Measurements from ENCODE around the gene ITLN2.
"Not testable (repeated sequence)": the region's sequence is repeated elsewhere in the genome, so short reads cannot be mapped to it uniquely, and the experiment has no call there.

Gene ITLN2

DNA sequence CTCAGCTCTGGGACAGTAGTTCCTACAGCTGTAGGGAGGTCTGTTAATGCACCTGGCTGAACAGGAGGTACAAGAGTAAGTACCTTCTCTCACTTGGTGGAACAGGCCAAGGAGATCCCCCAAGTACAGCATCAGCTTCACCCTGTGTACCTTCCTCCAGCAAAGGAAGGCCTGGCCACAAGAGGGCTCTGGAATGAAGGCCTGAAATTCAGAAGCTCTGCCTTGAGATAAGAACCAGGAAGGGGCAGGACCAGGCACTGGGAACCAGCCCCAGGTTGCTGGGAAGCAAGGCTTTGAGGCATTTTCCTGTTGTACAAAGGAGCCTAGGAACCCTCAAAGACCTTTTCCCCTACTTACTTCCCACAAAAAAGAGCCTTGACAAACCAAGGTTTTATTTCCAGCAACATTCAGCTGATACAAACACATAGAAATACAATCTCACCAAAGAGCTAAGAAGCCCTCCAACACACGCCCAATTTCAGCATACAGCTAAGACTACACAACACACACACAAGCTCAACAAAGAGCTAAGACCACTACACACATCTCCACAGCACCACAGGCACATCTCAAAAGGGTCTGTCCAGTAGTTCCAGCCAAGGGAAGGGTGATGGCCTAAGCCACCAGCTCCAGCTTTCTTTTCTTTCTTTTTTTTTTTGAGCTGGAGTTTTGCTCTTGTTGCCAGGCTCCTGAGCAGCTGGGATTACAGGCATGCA, 42.9 kb upstream of the ITLN2 start:
- no peak for DNase-seq (ENCODE audit: low spot score)
- H4K91ac ChIP-seq (ENCODE audit: low read depth, low read length, poor library complexity), result no peak overlapping the region
- no peak overlapping the region for H3K4me2 ChIP-seq (ENCODE audit: insufficient read depth, low read length, poor library complexity, severe bottlenecking)
- H3K4me3 ChIP-seq (ENCODE audit: low read length in 2 of 2), result no peak overlapping the region
- H3K4ac ChIP-seq (ENCODE audit: low read length), result no peak overlapping the region
- H3K9ac ChIP-seq (ENCODE audit: low read depth, low read length, poor library complexity), result no peak overlapping the region
- H3K27ac ChIP-seq (replicated peaks; ENCODE audit: low read length), result no peak overlapping the region
- no CpG with 5 or more reads among the region's 1 CpG for WGBS, 2 donors (ENCODE audit: extremely low coverage in 2 of 2, insufficient read length in 2 of 2, insufficient replicate concordance in 1 of 2)
- H3K27me3 ChIP-seq (ENCODE audit: control insufficient read depth in 3 of 3, insufficient read depth in 3 of 3, low read depth in 1 of 3, low read length in 3 of 3), result no peaks in the 10 kb centered on the region
- no peak overlapping the region for H4K8ac ChIP-seq (ENCODE audit: low read depth, low read length)
- no peak overlapping the region for H3K18ac ChIP-seq (ENCODE audit: low read length)
- H3K36me3 ChIP-seq (replicated peaks in 1 of 2; ENCODE audit: control insufficient read depth in 2 of 2, insufficient read depth in 2 of 2, low read length in 2 of 2), result peaks cover 0 to 29% of the 10 kb centered on the region in 2 donors
- H3K4me1 ChIP-seq (ENCODE audit: control insufficient read depth in 2 of 2, insufficient read depth in 1 of 2, low read depth in 1 of 2, low read length in 2 of 2), result no peaks in the 10 kb centered on the region
- no peak overlapping the region for H2AK5ac ChIP-seq (ENCODE audit: low read depth, low read length)
- no peak overlapping the region for H2BK5ac ChIP-seq (ENCODE audit: low read length)
- H3K23ac ChIP-seq (ENCODE audit: low read depth, low read length, poor library complexity), result no peak overlapping the region
- H2BK15ac ChIP-seq (ENCODE audit: low read length), result no peak overlapping the region
- no peak overlapping the region for H3K14ac ChIP-seq (ENCODE audit: low read length)
- H2BK120ac ChIP-seq (ENCODE audit: low read depth, low read length), result no peak overlapping the region
- H3K9me3 ChIP-seq (replicated peaks in 1 of 2; ENCODE audit: control insufficient read depth in 2 of 2, insufficient read depth in 1 of 2, low read depth in 1 of 2, low read length in 2 of 2), result no peaks in the 10 kb centered on the region
- H2BK12ac ChIP-seq (ENCODE audit: low read length), result no peak overlapping the region
- no peaks in the 10 kb centered on the region for H3K79me1 ChIP-seq (ENCODE audit: low read depth, low read length)
- H2AFZ ChIP-seq (ENCODE audit: low read length), result peak overlapping the region; percentile 50

DNA sequence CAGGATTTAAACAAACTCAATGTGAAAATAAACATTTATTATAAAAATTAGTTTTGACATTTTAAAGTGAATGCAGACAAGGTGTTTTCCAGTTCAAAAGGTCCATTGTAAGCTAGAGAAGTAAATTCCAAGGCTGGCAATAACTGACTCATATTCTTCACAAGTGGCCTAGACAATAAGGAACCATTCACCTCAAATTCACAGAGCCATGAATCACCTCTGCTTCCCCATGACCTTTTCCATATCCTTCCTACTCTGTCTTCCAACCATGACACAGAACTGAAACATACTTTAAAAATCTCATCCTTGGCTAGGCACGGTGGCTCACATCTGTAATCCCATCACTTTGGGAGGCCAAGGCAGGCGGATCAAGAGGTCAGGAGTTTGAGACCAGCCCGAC, 41.6 kb upstream of the ITLN2 start:
- Histone ChIP-seq H4K8ac (ENCODE audit: low read depth, low read length) (no peak overlapping the region), H3K18ac (ENCODE audit: low read length) (no peak overlapping the region), H2AK5ac (ENCODE audit: low read depth, low read length) (no peak overlapping the region), H3K14ac (ENCODE audit: low read length) (no peak overlapping the region), H3K9ac (ENCODE audit: low read depth, low read length, poor library complexity) (no peak overlapping the region), H2BK5ac (ENCODE audit: low read length) (no peak overlapping the region), H2AFZ (ENCODE audit: low read length) (no peak overlapping the region), H3K23ac (ENCODE audit: low read depth, low read length, poor library complexity) (no peak overlapping the region), H4K91ac (ENCODE audit: low read depth, low read length, poor library complexity) (no peak overlapping the region), H3K27ac (replicated peaks; ENCODE audit: low read length) (no peak overlapping the region), H3K36me3 (replicated peaks in 1 of 2; ENCODE audit: control insufficient read depth in 2 of 2, insufficient read depth in 2 of 2, low read length in 2 of 2) (peaks cover 0 to 28% of the 10 kb centered on the region in 2 donors), H3K9me3 (replicated peaks in 1 of 2; ENCODE audit: control insufficient read depth in 2 of 2, insufficient read depth in 1 of 2, low read depth in 1 of 2, low read length in 2 of 2) (no peaks in the 10 kb centered on the region), H3K4me1 (ENCODE audit: control insufficient read depth in 2 of 2, insufficient read depth in 1 of 2, low read depth in 1 of 2, low read length in 2 of 2) (no peaks in the 10 kb centered on the region), H3K4me2 (ENCODE audit: insufficient read depth, low read length, poor library complexity, severe bottlenecking) (no peak overlapping the region), H3K79me1 (ENCODE audit: low read depth, low read length) (no peaks in the 10 kb centered on the region), H2BK12ac (ENCODE audit: low read length) (no peak overlapping the region), H3K4ac (ENCODE audit: low read length) (no peak overlapping the region), H2BK15ac (ENCODE audit: low read length) (no peak overlapping the region), H2BK120ac (ENCODE audit: low read depth, low read length) (no peak overlapping the region), H3K4me3 (ENCODE audit: low read length in 2 of 2) (no peak overlapping the region), H3K27me3 (ENCODE audit: control insufficient read depth in 3 of 3, insufficient read depth in 3 of 3, low read depth in 1 of 3, low read length in 3 of 3) (no peaks in the 10 kb centered on the region)
- DNase-seq (ENCODE audit: low spot score), result no peak
- no CpG with 5 or more reads among the region's 3 CpGs for WGBS, 2 donors (ENCODE audit: extremely low coverage in 2 of 2, insufficient read length in 2 of 2, insufficient replicate concordance in 1 of 2)

DNA sequence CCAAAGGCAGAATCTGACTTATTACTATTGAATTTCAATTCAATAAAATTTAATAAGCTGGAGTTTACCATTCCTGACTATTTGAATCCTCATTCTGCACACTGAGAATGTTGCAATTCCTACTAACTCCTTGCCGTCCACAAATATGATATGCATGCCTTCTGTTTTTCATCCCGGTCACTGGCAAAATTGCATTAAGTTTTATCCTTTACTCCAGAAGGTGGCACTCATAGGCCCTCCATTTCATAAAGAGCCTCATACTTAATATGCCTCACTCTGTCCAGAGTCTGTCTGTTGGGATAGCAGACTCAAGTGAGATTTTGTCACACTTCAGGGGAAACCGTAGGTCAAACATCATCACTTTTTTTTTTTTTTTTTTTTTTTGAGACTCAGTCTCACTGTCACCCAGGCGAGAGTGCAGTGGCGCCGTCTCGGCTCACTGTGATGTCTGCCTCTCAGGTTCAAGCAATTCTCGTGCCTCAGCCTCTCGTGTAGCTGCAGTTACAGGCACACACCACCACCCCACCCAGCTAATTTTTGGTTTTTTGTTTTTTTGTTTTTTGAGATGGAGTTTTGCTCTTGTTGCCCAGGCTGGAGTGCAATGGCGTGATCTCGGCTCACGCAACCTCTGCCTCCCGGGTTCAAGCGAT, 39.1 kb upstream of the ITLN2 start:
- no peak overlapping the region for H3K9ac ChIP-seq (ENCODE audit: low read depth, low read length, poor library complexity)
- no peaks in the 10 kb centered on the region for H3K9me3 ChIP-seq (replicated peaks in 1 of 2; ENCODE audit: control insufficient read depth in 2 of 2, insufficient read depth in 1 of 2, low read depth in 1 of 2, low read length in 2 of 2)
- H3K27me3 ChIP-seq (ENCODE audit: control insufficient read depth in 3 of 3, insufficient read depth in 3 of 3, low read depth in 1 of 3, low read length in 3 of 3), result no peaks in the 10 kb centered on the region
- H3K4me2 ChIP-seq (ENCODE audit: insufficient read depth, low read length, poor library complexity, severe bottlenecking), result no peak overlapping the region
- no peak overlapping the region for H2AK5ac ChIP-seq (ENCODE audit: low read depth, low read length)
- no CpG with 5 or more reads among the region's 14 CpGs for WGBS, 2 donors (ENCODE audit: extremely low coverage in 2 of 2, insufficient read length in 2 of 2, insufficient replicate concordance in 1 of 2)
- no peak for DNase-seq (ENCODE audit: low spot score)
- H3K27ac ChIP-seq (replicated peaks; ENCODE audit: low read length), result no peak overlapping the region
- no peak overlapping the region for H2BK5ac ChIP-seq (ENCODE audit: low read length)
- H4K91ac ChIP-seq (ENCODE audit: low read depth, low read length, poor library complexity), result no peak overlapping the region
- no peak overlapping the region for H2BK120ac ChIP-seq (ENCODE audit: low read depth, low read length)
- H3K14ac ChIP-seq (ENCODE audit: low read length), result no peak overlapping the region
- H3K4me1 ChIP-seq (ENCODE audit: control insufficient read depth in 2 of 2, insufficient read depth in 1 of 2, low read depth in 1 of 2, low read length in 2 of 2), result no peaks in the 10 kb centered on the region
- no peak overlapping the region for H4K8ac ChIP-seq (ENCODE audit: low read depth, low read length)
- H3K18ac ChIP-seq (ENCODE audit: low read length), result no peak overlapping the region
- H3K36me3 ChIP-seq (replicated peaks in 1 of 2; ENCODE audit: control insufficient read depth in 2 of 2, insufficient read depth in 2 of 2, low read length in 2 of 2), result peaks cover 0 to 9% of the 10 kb centered on the region in 2 donors
- H3K4me3 ChIP-seq (ENCODE audit: low read length in 2 of 2), result no peak overlapping the region
- no peak overlapping the region for H2BK15ac ChIP-seq (ENCODE audit: low read length)
- H2BK12ac ChIP-seq (ENCODE audit: low read length), result no peak overlapping the region
- H3K23ac ChIP-seq (ENCODE audit: low read depth, low read length, poor library complexity), result no peak overlapping the region
- H3K4ac ChIP-seq (ENCODE audit: low read length), result no peak overlapping the region
- H3K79me1 ChIP-seq (ENCODE audit: low read depth, low read length), result no peaks in the 10 kb centered on the region
- no peak overlapping the region for H2AFZ ChIP-seq (ENCODE audit: low read length)

DNA sequence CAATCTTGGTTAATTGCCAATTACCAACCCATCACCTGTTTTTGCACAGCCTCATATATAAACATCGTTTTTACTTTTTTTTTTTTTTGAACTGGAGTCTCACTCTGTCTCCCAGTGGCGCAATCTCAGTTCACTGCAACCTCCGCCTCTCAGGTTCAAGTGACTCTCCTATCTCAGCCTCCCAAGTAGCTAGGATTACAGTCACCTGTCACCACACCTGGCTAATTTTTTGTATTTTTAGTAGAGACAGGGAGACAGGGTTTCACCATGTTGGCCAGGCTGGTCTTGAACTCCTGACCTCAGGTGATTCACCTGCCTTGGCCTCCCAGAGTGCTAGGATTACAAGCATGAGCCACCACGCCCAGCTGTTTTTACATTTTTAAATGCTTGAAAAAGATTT, 37.4 kb upstream of the ITLN2 start:
- H2BK120ac ChIP-seq (ENCODE audit: low read depth, low read length); H3K18ac ChIP-seq (ENCODE audit: low read length); H3K36me3 ChIP-seq (replicated peaks in 1 of 2; ENCODE audit: control insufficient read depth in 2 of 2, insufficient read depth in 2 of 2, low read length in 2 of 2); H3K79me1 ChIP-seq (ENCODE audit: low read depth, low read length); H3K4me3 ChIP-seq (ENCODE audit: low read length in 2 of 2); H3K23ac ChIP-seq (ENCODE audit: low read depth, low read length, poor library complexity); H2BK5ac ChIP-seq (ENCODE audit: low read length); H3K4ac ChIP-seq (ENCODE audit: low read length); H2AFZ ChIP-seq (ENCODE audit: low read length); H3K14ac ChIP-seq (ENCODE audit: low read length); H3K9ac ChIP-seq (ENCODE audit: low read depth, low read length, poor library complexity); H4K91ac ChIP-seq (ENCODE audit: low read depth, low read length, poor library complexity); DNase-seq (ENCODE audit: low spot score); H2AK5ac ChIP-seq (ENCODE audit: low read depth, low read length); H3K27ac ChIP-seq (replicated peaks; ENCODE audit: low read length); H3K4me1 ChIP-seq (ENCODE audit: control insufficient read depth in 2 of 2, insufficient read depth in 1 of 2, low read depth in 1 of 2, low read length in 2 of 2); H3K4me2 ChIP-seq (ENCODE audit: insufficient read depth, low read length, poor library complexity, severe bottlenecking); H3K9me3 ChIP-seq (replicated peaks in 1 of 2; ENCODE audit: control insufficient read depth in 2 of 2, insufficient read depth in 1 of 2, low read depth in 1 of 2, low read length in 2 of 2); H3K27me3 ChIP-seq (ENCODE audit: control insufficient read depth in 3 of 3, insufficient read depth in 3 of 3, low read depth in 1 of 3, low read length in 3 of 3); H2BK12ac ChIP-seq (ENCODE audit: low read length); H2BK15ac ChIP-seq (ENCODE audit: low read length); H4K8ac ChIP-seq (ENCODE audit: low read depth, low read length): not testable (repeated sequence)
- WGBS, 2 donors (ENCODE audit: extremely low coverage in 2 of 2, insufficient read length in 2 of 2, insufficient replicate concordance in 1 of 2), result no CpG with 5 or more reads among the region's 4 CpGs
